Lower lobe of right lung (tissue), 2 donors: ENCODE measurements around the gene AP1AR. TPM values are rescaled to one million over a fixed set of nuclear protein-coding genes. Genes with fewer than 3 reads are reported as not detected.
A peak's percentile ranks its signal among the peaks of the same experiment; 100 is the strongest.

ENCODE experiments used
- ATAC-seq, 2 donors: fragments of 200-7000 bp; cut with Tn5 transposase; one replicate each; pipeline ENCODE4 v1.9.1; 2020 to 2022; ENCODE audit warnings: mild to moderate bottlenecking in 2 of 2, moderate library complexity in 2 of 2
- DNase-seq: peaks from one replicate; pipeline ENCODE4 v3.0.0-alpha.2; 2020
- H3K27ac ChIP-seq: fragments of 200-600 bp; one replicate; pipeline ENCODE4 v1.8.0; 2022
- H3K27me3 ChIP-seq: fragments of 200-600 bp; one replicate; pipeline ENCODE4 v1.8.0; 2022; ENCODE audit warnings: low read depth
- H3K36me3 ChIP-seq: fragments of 200-600 bp; one replicate; pipeline ENCODE4 v1.8.0; 2022; ENCODE audit warnings: mild to moderate bottlenecking
- H3K4me1 ChIP-seq: fragments of 200-600 bp; one replicate; pipeline ENCODE4 v1.8.0; 2022
- H3K4me3 ChIP-seq: fragments of 200-600 bp; one replicate; pipeline ENCODE4 v1.8.0; 2022; ENCODE audit warnings: mild to moderate bottlenecking
- H3K9me3 ChIP-seq: fragments of 200-600 bp; one replicate; pipeline ENCODE4 v1.8.0; 2022
- intact Hi-C: fragments of 100-400 bp; cut with DNase I; formaldehyde crosslinking; loops from one replicate; pipeline ENCODE4 v1.11.0; 2022
- total RNA-seq: library from RNA; stranded (reverse); fragmentation: NEBNext Ultra II Directional; extraction: Animal tissue kit (Norgen Biotek cat#: 25700); gene quantifications from one replicate; pipeline ENCODE4 v1.2.1, GENCODE V29; 2021
- TF ChIP-seq, protein P1 (sequence below): fragments of 200-600 bp; IDR thresholded peaks from one replicate; pipeline ENCODE4 v1.8.0; 2022; ENCODE audit warnings: antibody characterized with exemption, mild to moderate bottlenecking
- donor health status: DM: no; HTN: yes; CAD: no; lungs with severe emphysema.

AP1AR gene
- total RNA-seq, 1 donor from 2014 or later, result 15.0 TPM

DNA sequence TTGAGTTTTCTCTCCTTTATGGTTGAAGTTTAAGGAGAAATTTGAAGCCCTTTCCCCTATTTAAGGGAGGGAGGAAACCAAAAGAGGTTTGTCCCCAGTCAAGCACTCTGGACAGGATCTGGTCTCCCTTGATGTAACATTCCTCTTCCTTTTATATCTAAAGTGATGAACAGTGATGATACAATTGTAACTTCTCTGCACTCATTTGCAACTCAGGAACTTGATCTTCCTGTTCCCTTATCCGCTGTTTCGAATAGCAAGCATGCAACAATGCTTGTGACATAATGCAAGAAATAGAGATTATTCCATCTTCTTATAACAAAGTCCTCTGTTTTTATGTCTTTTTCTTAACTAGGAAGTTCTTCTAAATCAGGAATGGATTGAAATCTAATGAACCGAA is 83.9 kb downstream of the AP1AR start:
- H3K27ac ChIP-seq, result no peak overlapping the region

DNA sequence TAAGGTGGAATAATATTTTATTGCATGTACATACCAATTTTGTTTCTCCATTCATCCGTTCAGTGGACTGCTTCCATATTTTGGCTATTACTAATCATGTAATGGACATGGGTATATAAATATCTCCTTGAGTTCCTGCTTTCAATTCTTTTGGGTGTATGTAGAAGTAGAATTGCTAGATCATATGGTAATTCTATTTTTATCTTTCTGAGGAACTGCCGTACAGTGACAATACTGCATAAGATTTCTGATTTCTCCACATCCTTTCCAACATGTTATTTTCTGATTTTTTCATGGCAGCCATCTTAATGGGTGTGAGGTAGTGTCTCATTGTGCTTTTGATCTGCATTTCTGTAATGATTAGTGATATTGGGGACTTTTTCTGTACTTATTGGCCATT is 84.8 kb downstream of the AP1AR start:
- peak; percentile 54 to 62 for ATAC-seq
- intact Hi-C loops, result no loop called here

More for the DNA sequence above, 83.9 kb downstream of the AP1AR start:
- Histone ChIP-seq H3K4me3 (no peak overlapping the region), H3K9me3 (no peaks in the 10 kb centered on the region), H3K4me1 (peaks cover 4% of the 10 kb centered on the region), H3K36me3 (no peaks in the 10 kb centered on the region), H3K27me3 (no peaks in the 10 kb centered on the region)
- DNase-seq (no peak), ATAC-seq (peak; percentile 62 to 75)
- TF ChIP-seq, protein P1, sequence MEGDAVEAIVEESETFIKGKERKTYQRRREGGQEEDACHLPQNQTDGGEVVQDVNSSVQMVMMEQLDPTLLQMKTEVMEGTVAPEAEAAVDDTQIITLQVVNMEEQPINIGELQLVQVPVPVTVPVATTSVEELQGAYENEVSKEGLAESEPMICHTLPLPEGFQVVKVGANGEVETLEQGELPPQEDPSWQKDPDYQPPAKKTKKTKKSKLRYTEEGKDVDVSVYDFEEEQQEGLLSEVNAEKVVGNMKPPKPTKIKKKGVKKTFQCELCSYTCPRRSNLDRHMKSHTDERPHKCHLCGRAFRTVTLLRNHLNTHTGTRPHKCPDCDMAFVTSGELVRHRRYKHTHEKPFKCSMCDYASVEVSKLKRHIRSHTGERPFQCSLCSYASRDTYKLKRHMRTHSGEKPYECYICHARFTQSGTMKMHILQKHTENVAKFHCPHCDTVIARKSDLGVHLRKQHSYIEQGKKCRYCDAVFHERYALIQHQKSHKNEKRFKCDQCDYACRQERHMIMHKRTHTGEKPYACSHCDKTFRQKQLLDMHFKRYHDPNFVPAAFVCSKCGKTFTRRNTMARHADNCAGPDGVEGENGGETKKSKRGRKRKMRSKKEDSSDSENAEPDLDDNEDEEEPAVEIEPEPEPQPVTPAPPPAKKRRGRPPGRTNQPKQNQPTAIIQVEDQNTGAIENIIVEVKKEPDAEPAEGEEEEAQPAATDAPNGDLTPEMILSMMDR, result no peak
- intact Hi-C loops, result no loop called here

DNA sequence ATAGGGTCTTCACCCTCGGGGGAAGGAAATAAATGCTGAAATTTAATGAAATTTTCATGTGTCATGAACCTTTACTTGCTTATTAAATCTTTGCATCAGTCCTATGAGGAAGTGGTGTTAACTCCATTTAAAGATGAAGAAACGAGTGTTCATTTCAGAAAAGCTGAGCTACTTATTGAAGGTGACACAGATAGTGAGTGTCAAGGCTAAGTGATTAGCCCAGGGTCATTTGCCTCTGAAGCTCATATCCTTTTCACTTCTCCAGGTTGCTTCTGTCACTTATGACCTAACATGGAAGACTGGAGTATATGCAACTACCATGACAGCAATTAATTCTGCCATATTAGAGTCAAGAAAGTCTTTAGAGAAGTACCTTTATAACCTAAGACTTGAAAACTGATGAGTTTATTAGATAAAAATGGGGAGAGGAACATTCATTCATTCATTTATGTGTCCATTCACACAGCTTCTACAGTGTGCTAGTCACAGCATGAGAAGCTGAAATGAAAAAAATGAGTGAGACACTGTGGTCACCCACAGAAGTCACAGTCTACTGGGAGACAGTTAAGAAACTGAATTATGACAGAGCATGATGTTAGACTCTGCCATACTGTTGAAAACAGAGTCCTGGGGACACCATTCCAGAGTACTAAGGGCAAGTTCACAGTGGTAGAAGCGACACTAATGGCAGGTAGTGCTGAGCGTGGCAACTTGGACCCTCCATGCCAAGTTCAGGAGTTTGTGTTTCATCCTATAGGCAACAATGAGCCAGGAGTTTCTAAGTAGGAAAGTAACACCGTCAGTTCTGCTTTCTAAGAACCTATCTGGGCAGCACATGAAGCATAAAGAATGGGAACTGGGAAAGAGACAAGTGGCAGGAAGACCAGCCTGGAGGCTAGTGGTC is 86.9 kb downstream of the AP1AR start:
- Histone ChIP-seq H3K36me3 (no peaks in the 10 kb centered on the region), H3K4me1 (peaks cover 16% of the 10 kb centered on the region)

More for the DNA sequence above, 84.8 kb downstream of the AP1AR start:
- Histone ChIP-seq H3K27ac (no peak overlapping the region), H3K4me1 (peaks cover 4% of the 10 kb centered on the region), H3K36me3 (no peaks in the 10 kb centered on the region), H3K9me3 (no peaks in the 10 kb centered on the region), H3K27me3 (no peaks in the 10 kb centered on the region), H3K4me3 (no peak overlapping the region)
- DNase-seq, result no peak
- TF ChIP-seq, protein P1, result no peak

More for the DNA sequence above, 86.9 kb downstream of the AP1AR start:
- Histone ChIP-seq H3K27ac (no peak overlapping the region), H3K4me3 (no peak overlapping the region), H3K9me3 (no peaks in the 10 kb centered on the region), H3K27me3 (no peaks in the 10 kb centered on the region)
- ATAC-seq, result peak in 1 of 2 donors; percentile 30
- intact Hi-C loops, result no loop called here
- TF ChIP-seq, protein P1, result no peak
- DNase-seq, result no peak

Other genes with a start within 250 kb of the AP1AR start
- gene FAM241A, start 86.3 kb upstream of the AP1AR start, total RNA-seq, result 5.0 TPM
- gene TIFA, start 54.1 kb downstream of the AP1AR start, total RNA-seq, result 11.5 TPM
- 40.1 TPM for gene ALPK1, start 65.6 kb downstream of the AP1AR start, total RNA-seq